Lower lobe of right lung (tissue), 2 donors: Measurements from ENCODE around the gene NME1. TPM values are rescaled to one million over a fixed set of nuclear protein-coding genes. Genes with fewer than 3 reads are reported as not detected.
A peak's percentile ranks its signal among the peaks of the same experiment; 100 is the strongest.
"Not testable (repeated sequence)": the region's sequence is repeated elsewhere in the genome, so short reads cannot be mapped to it uniquely, and the experiment has no call there.

ENCODE experiments used
- ATAC-seq, 2 donors: fragments of 200-7000 bp; cut with Tn5 transposase; one replicate each; pipeline ENCODE4 v1.9.1; 2020 to 2022; ENCODE audit warnings: mild to moderate bottlenecking in 2 of 2, moderate library complexity in 2 of 2
- DNase-seq: peaks from one replicate; pipeline ENCODE4 v3.0.0-alpha.2; 2020
- H3K27ac ChIP-seq: fragments of 200-600 bp; one replicate; pipeline ENCODE4 v1.8.0; 2022
- H3K27me3 ChIP-seq: fragments of 200-600 bp; one replicate; pipeline ENCODE4 v1.8.0; 2022; ENCODE audit warnings: low read depth
- H3K36me3 ChIP-seq: fragments of 200-600 bp; one replicate; pipeline ENCODE4 v1.8.0; 2022; ENCODE audit warnings: mild to moderate bottlenecking
- H3K4me1 ChIP-seq: fragments of 200-600 bp; one replicate; pipeline ENCODE4 v1.8.0; 2022
- H3K4me3 ChIP-seq: fragments of 200-600 bp; one replicate; pipeline ENCODE4 v1.8.0; 2022; ENCODE audit warnings: mild to moderate bottlenecking
- H3K9me3 ChIP-seq: fragments of 200-600 bp; one replicate; pipeline ENCODE4 v1.8.0; 2022
- CTCF ChIP-seq: fragments of 200-600 bp; IDR thresholded peaks from one replicate; pipeline ENCODE4 v1.8.0; 2022; ENCODE audit warnings: antibody characterized with exemption, mild to moderate bottlenecking
- intact Hi-C: fragments of 100-400 bp; cut with DNase I; formaldehyde crosslinking; loops from one replicate; pipeline ENCODE4 v1.11.0; 2022
- total RNA-seq: library from RNA; stranded (reverse); fragmentation: NEBNext Ultra II Directional; extraction: Animal tissue kit (Norgen Biotek cat#: 25700); gene quantifications from one replicate; pipeline ENCODE4 v1.2.1, GENCODE V29; 2021
- donor health status: DM: no; HTN: yes; CAD: no; lungs with severe emphysema.

NME1 gene
- total RNA-seq, 1 donor from 2014 or later, result 24.0 TPM

DNA sequence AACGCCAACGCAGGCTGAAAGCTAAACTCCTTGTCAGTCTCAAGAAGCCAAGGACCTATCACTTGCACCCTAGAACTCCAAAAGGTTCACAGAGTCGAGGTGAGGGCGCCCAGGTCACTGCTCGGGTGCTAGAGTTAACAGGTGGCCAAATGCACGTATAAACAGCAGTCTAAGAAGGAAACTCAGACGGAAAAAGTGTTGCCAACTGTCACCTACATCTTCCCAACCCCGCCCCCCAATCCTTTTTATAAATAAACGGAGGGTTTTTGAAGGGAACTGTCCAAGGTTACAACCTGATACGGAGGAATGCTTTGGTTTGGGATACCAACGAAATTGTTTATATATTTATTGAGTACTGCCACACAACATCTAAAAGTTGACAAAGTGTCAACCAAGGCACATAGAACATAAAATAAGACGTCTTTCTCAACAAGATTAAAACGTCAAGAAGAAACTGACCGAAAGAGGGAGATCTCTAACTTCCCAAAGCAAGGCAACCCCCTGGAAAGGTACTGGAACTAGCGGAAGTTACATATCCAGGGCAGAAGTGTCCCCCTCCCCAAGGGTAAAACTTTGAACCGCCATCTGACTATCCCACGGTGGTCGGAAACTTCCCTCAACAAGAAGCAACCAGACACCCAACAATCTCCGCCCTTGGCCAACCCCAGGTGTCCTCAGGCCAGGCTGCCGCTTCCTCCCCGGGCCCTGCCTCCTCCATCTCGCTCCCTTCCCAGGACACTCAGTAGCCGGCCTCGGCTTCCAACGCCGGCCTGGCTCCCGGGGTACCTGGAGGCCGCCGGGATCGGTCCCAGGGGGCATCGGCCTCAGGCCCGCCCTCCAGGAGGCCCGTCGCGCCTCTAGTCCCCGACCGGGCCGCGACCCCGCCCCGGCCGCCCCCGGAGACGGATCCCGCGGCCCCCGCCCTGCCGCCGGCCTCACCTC is 33.7 kb upstream of the NME1 start:
- peaks cover 43% of the 10 kb centered on the region for H3K4me1 ChIP-seq

DNA sequence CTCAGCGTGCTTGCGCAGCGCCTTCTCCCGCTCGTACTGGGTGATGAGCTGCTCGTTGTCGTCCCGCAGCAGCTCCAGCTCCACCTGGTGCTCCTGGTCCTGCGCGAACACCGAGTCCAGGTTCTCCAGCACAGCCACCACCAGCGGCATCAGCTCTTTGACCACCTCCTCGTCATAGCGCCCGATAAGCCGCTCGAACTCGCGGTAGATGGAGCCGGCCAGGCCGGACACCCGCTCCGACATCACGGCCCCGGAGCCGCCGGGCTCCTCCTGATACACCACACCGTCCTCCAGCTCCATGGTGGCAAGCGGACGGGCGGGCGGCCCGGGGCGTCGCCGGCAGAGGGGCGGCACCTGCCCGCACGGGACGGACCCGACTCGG is 33.0 kb upstream of the NME1 start:
- Histone ChIP-seq H3K9me3 (no peaks in the 10 kb centered on the region), H3K4me1 (peaks cover 43% of the 10 kb centered on the region), H3K36me3 (no peaks in the 10 kb centered on the region), H3K4me3 (peak overlapping the region; percentile 97), H3K27me3 (no peaks in the 10 kb centered on the region), H3K27ac (peak overlapping the region; percentile 98)
- TF ChIP-seq CTCF, result no peak
- intact Hi-C loops, result no loop called here
- ATAC-seq (peak; percentile 14 to 23), DNase-seq (no peak)

More for the DNA sequence above, 33.7 kb upstream of the NME1 start:
- H3K9me3 ChIP-seq, result no peaks in the 10 kb centered on the region
- H3K27me3 ChIP-seq, result no peaks in the 10 kb centered on the region
- peak; percentile 25 to 28 for ATAC-seq
- H3K27ac ChIP-seq, result peak overlapping the region; percentile 98
- no peak for TF ChIP-seq CTCF
- peak overlapping the region; percentile 97 for H3K4me3 ChIP-seq
- intact Hi-C loops, result no loop called here
- H3K36me3 ChIP-seq, result no peaks in the 10 kb centered on the region
- DNase-seq, result peak; percentile 68

- Histone ChIP-seq H3K4me1 (peaks cover 48% of the 10 kb centered on the region), H3K27me3 (no peaks in the 10 kb centered on the region), H3K36me3 (no peaks in the 10 kb centered on the region), H3K4me3 (peak within 1 kb of the TSS; percentile 97), H3K27ac (peak within 1 kb of the TSS; percentile 98), H3K9me3 (no peaks in the 10 kb centered on the region)
- no peak for TF ChIP-seq CTCF
- ATAC-seq, result peak; percentile 88 to 94
- intact Hi-C loops, result no loop called here
- peak; percentile 96 for DNase-seq
Observed at GRCh38 chr17:51120739-51121619, 32.4 kb upstream of the NME1 start, which contains the start of gene SPAG9. Gene SPAG9, minus strand, starts transcription at chr17:51120868. Its CDS starts 212 bp downstream, at chr17:51120656.

DNA sequence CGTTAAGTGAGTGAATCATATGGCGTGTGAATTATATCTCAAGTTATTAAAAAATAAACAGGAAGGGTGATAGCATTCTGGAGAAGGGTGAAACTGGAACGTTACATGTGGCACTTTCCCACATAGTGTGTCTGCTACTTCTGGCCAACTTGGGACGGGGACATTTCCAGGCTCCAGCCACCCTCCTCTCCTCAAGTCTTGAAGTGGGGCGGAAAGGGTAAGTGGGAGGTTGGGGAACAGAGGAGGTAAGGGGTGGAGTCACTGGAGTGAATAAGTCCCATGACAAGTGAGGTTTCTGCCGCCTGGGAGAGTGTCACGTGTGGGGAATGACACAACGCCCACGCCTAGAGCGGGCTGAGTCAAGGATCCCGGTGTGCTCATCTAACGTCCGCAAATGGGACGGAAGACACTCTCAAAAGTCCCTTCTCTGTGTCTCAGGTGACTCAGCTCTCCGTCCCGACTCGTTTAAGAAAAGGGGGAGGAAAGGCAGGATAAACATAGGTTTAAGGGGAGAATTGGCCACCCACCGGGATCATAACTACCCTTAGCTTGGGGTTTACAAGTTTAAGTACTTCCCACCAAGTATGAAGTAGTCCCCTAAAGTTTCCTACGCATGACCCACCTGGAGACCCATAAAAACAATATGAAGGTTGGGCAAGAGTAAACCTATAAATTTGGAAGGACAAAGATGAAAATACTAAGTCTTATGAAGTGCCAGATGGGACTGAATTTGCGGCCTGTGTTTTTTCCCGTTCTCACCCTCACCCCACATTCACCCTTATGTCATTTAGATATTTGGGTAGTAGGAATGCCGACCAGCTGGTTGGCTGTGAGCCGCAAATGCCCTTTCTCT is 31.5 kb upstream of the NME1 start:
- no peaks in the 10 kb centered on the region for H3K9me3 ChIP-seq
- TF ChIP-seq CTCF, result no peak
- no peaks in the 10 kb centered on the region for H3K36me3 ChIP-seq
- DNase-seq (peak; percentile 95), ATAC-seq (peak; percentile 86)
- peaks cover 48% of the 10 kb centered on the region for H3K4me1 ChIP-seq
- H3K27me3 ChIP-seq, result no peaks in the 10 kb centered on the region
- H3K4me3 ChIP-seq, result peak overlapping the region; percentile 97
- intact Hi-C loops, result no loop called here
- H3K27ac ChIP-seq, result peak overlapping the region; percentile 98

DNA sequence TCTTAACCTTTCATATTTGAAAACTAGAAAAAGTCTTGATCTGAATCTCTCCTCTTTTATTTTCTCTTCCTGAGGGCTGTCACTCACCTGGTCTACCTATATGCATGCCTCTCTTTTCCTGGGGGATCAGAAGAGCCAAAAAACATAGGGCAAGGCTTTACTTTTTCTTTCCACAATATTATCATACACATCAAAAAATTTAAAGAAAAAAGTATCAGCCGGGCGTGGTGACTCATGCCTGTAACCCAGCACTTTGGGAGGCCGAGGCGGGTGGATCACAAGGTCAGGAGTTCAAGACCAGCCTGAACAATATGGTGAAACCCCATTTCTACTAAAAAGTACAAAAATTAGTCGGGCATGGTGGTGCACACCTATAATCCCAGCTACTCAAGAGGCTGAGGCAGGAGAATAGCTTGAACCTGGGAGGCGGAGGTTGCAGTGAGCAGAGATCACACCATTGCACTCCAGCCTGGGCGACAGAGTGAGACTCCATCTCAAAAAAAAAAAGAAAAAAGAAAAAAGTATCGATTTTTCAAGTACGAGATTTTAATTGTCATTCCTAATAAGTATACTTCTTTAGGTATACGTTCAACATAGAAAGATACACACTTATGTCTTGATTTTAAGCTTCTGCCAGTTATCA is 30.8 kb upstream of the NME1 start:
- H3K36me3 ChIP-seq, DNase-seq, H3K27me3 ChIP-seq, H3K4me3 ChIP-seq, ATAC-seq, intact Hi-C loops, H3K9me3 ChIP-seq: not testable (repeated sequence)
- Histone ChIP-seq H3K27ac (peak overlapping the region; percentile 98), H3K4me1 (peaks cover 41% of the 10 kb centered on the region)
